ENCODE results near the gene ZNF213. TPM values are rescaled to one million over a fixed set of nuclear protein-coding genes. Genes with fewer than 3 reads are reported as not detected.

Gene ZNF213
- total and polyA plus RNA-seq, 2 donors (not counting 1 experiment from before 2014, with no cell fraction given) = 0.43 to 8.8 TPM

DNA sequence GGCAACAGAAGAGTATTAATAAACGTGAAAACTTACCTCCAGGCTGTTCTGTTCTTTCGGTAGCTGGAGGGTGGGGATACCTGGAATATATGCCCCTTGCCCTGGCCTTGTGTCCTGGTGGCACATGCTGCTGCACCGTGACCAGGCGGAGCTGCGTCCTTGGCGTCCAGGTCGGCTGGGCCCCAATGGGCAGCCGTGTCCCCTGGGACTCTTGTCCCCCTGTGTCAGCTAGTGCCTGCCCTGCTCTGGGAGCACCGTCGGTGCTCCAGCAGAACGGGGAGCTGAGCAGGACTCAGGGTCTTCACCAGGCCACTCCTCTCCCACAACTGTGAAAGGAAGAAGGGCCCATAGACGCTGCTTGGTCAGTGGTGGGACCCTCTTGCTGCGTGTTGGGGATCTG, 7.9 kb downstream of the ZNF213 start:
- H3K36me3 ChIP-seq (ENCODE audit: control insufficient read depth, insufficient read depth, low read length) = peaks cover 13% of the 10 kb centered on the region
- no peaks in the 10 kb centered on the region for H3K4me1 ChIP-seq (ENCODE audit: control insufficient read depth, extremely low read depth, insufficient read depth, low read length)
- H4K20me1 ChIP-seq (ENCODE audit: control insufficient read depth, extremely low read depth, insufficient read depth, low read length) = no peaks in the 10 kb centered on the region
- no peak overlapping the region for H3K9ac ChIP-seq (ENCODE audit: insufficient read depth, low read length)
- DNase-seq (ENCODE audit: low read depth in 2 of 2) = no peak
- no peak overlapping the region for H3K4me3 ChIP-seq (replicated peaks in 1 of 4; ENCODE audit: control extremely low read depth in 1 of 4, insufficient read depth in 1 of 4, low read depth in 3 of 4, low read length in 4 of 4)
- H3K27me3 ChIP-seq (ENCODE audit: control insufficient read depth, insufficient read depth, low read length) = no peaks in the 10 kb centered on the region
- no peaks in the 10 kb centered on the region for H3K79me2 ChIP-seq (ENCODE audit: control insufficient read depth, insufficient read depth, low read length)
- H3K4me2 ChIP-seq (ENCODE audit: extremely low read depth, insufficient read depth, low read length) = no peak overlapping the region
- H2AFZ ChIP-seq (ENCODE audit: low read length) = no peak overlapping the region
- no peaks in the 10 kb centered on the region for H3K9me3 ChIP-seq (ENCODE audit: control insufficient read depth, insufficient read depth, low read depth, low read length)
- H3K27ac ChIP-seq (ENCODE audit: insufficient read depth, low read length) = no peak overlapping the region
- TF ChIP-seq EZH2 (IDR thresholded peaks at IDR 0.05; ENCODE audit: low read length, missing control alignments) (no peak), CTCF (conservative IDR thresholded peaks at IDR 0.05 in 1 of 2, IDR thresholded peaks at IDR 0.05 in 1 of 2; ENCODE audit: low read depth in 1 of 2, low read length in 2 of 2) (no peak)

DNA sequence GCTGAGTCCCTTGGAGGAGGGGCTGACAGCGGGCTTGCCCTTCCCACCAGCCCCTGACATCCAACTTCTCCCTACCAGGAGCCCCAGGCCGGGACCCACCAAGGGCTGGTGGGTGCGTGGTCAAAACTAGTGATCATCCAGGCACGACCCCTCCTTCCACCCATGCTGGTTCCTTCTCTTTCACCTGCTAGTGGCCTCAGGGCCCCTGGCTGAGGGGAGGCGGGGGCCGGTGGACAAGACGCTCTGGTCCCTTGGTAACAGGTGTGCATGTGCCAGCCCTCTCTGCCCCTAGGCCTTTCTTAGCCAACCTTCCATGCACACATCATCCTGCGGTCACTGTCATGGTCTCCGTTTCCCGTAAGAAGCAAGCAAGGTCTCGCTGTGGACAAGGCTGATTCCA, 8.4 kb downstream of the ZNF213 start:
- H4K20me1 ChIP-seq (ENCODE audit: control insufficient read depth, extremely low read depth, insufficient read depth, low read length) = no peaks in the 10 kb centered on the region
- H3K36me3 ChIP-seq (ENCODE audit: control insufficient read depth, insufficient read depth, low read length) = peaks cover 13% of the 10 kb centered on the region
- no peak for DNase-seq (ENCODE audit: low read depth in 2 of 2)
- TF ChIP-seq EZH2 (IDR thresholded peaks at IDR 0.05; ENCODE audit: low read length, missing control alignments) = no peak
- TF ChIP-seq CTCF (conservative IDR thresholded peaks at IDR 0.05 in 1 of 2, IDR thresholded peaks at IDR 0.05 in 1 of 2; ENCODE audit: low read depth in 1 of 2, low read length in 2 of 2) = no peak
- H3K4me1 ChIP-seq (ENCODE audit: control insufficient read depth, extremely low read depth, insufficient read depth, low read length) = no peaks in the 10 kb centered on the region
- H3K9ac ChIP-seq (ENCODE audit: insufficient read depth, low read length) = no peak overlapping the region
- H3K27me3 ChIP-seq (ENCODE audit: control insufficient read depth, insufficient read depth, low read length) = no peaks in the 10 kb centered on the region
- H3K4me3 ChIP-seq (replicated peaks in 1 of 4; ENCODE audit: control extremely low read depth in 1 of 4, insufficient read depth in 1 of 4, low read depth in 3 of 4, low read length in 4 of 4) = no peak overlapping the region
- no peak overlapping the region for H2AFZ ChIP-seq (ENCODE audit: low read length)
- no peaks in the 10 kb centered on the region for H3K79me2 ChIP-seq (ENCODE audit: control insufficient read depth, insufficient read depth, low read length)
- no peak overlapping the region for H3K27ac ChIP-seq (ENCODE audit: insufficient read depth, low read length)
- no peak overlapping the region for H3K4me2 ChIP-seq (ENCODE audit: extremely low read depth, insufficient read depth, low read length)
- no peaks in the 10 kb centered on the region for H3K9me3 ChIP-seq (ENCODE audit: control insufficient read depth, insufficient read depth, low read depth, low read length)

- TF ChIP-seq CTCF (conservative IDR thresholded peaks at IDR 0.05 in 1 of 2, IDR thresholded peaks at IDR 0.05 in 1 of 2; ENCODE audit: low read depth in 1 of 2, low read length in 2 of 2) = no peak
- TF ChIP-seq EZH2 (IDR thresholded peaks at IDR 0.05; ENCODE audit: low read length, missing control alignments) = no peak
- H4K20me1 ChIP-seq (ENCODE audit: control insufficient read depth, extremely low read depth, insufficient read depth, low read length) = no peaks in the 10 kb centered on the region
- no peaks in the 10 kb centered on the region for H3K4me1 ChIP-seq (ENCODE audit: control insufficient read depth, extremely low read depth, insufficient read depth, low read length)
- H3K27me3 ChIP-seq (ENCODE audit: control insufficient read depth, insufficient read depth, low read length) = no peaks in the 10 kb centered on the region
- H3K4me3 ChIP-seq (replicated peaks in 1 of 4; ENCODE audit: control extremely low read depth in 1 of 4, insufficient read depth in 1 of 4, low read depth in 3 of 4, low read length in 4 of 4) = no peak overlapping the region
- H3K36me3 ChIP-seq (ENCODE audit: control insufficient read depth, insufficient read depth, low read length) = peaks cover 13% of the 10 kb centered on the region
- H2AFZ ChIP-seq (ENCODE audit: low read length) = no peak overlapping the region
- no peak overlapping the region for H3K9ac ChIP-seq (ENCODE audit: insufficient read depth, low read length)
- no peaks in the 10 kb centered on the region for H3K9me3 ChIP-seq (ENCODE audit: control insufficient read depth, insufficient read depth, low read depth, low read length)
- DNase-seq (ENCODE audit: low read depth in 2 of 2) = no peak
- H3K27ac ChIP-seq (ENCODE audit: insufficient read depth, low read length) = no peak overlapping the region
- no peak overlapping the region for H3K4me2 ChIP-seq (ENCODE audit: extremely low read depth, insufficient read depth, low read length)
- no peaks in the 10 kb centered on the region for H3K79me2 ChIP-seq (ENCODE audit: control insufficient read depth, insufficient read depth, low read length)
Measured at GRCh38 chr16:3143598-3144320, 8.9 kb downstream of the ZNF213 start.
